GM12864 (cell line): ENCODE measurements around the gene HEMK1.

Experiments used
- DNase-seq: peaks from one replicate; pipeline ENCODE4 v3.0.0-alpha.2; 2011; ENCODE audit warnings: low read depth
- H3K4me3 ChIP-seq: 2 replicates; pipeline ENCODE4 v1.5.1; 2011; ENCODE audit warnings: mild to moderate bottlenecking, low read depth, low read length, control low read depth
- CTCF ChIP-seq: IDR thresholded peaks from 2 replicates; pipeline ENCODE4 v1.5.1; 2011; ENCODE audit warnings: low read depth, mild to moderate bottlenecking, moderate library complexity, low read length, control low read depth, inconsistent platforms; ENCODE audit errors: missing control alignments

HEMK1 gene

GRCh38 chr3:50530001-50530970 is 39.0 kb upstream of the HEMK1 start:
- TF ChIP-seq CTCF, result no peak
- no peak overlapping the region for H3K4me3 ChIP-seq
- no peak for DNase-seq

GRCh38 chr3:50531201-50531600 is 38.1 kb upstream of the HEMK1 start:
- no peak overlapping the region for H3K4me3 ChIP-seq
- TF ChIP-seq CTCF, result no peak
- DNase-seq, result no peak

- TF ChIP-seq CTCF, result no peak
- DNase-seq, result no peak
- H3K4me3 ChIP-seq, result no peak overlapping the region
These were observed 37.1 kb upstream of the HEMK1 start for GRCh38 chr3:50532062-50532705.

GRCh38 chr3:50533316-50533715 is 36.0 kb upstream of the HEMK1 start:
- no peak for DNase-seq
- TF ChIP-seq CTCF, result no peak

GRCh38 chr3:50533807-50534461 is 35.4 kb upstream of the HEMK1 start:
- H3K4me3 ChIP-seq, result no peak overlapping the region
- no peak for DNase-seq
- TF ChIP-seq CTCF, result no peak

More at GRCh38 chr3:50533316-50533715, 36.0 kb upstream of the HEMK1 start:
- no peak overlapping the region for H3K4me3 ChIP-seq

- TF ChIP-seq CTCF, result no peak
- DNase-seq, result no peak
- H3K4me3 ChIP-seq, result no peak overlapping the region
These were observed 34.5 kb upstream of the HEMK1 start for GRCh38 chr3:50534681-50535330.
